Muscle of arm (tissue), 12 donors: ENCODE data around the gene FCMR. TPM values are rescaled to one million over a fixed set of nuclear protein-coding genes. Genes with fewer than 3 reads are reported as not detected.
"Not testable (repeated sequence)": the region's sequence is repeated elsewhere in the genome, so short reads cannot be mapped to it uniquely, and the experiment has no call there.

Source experiments
- DNase-seq: peaks from one replicate; pipeline ENCODE4 v3.0.0-alpha.2; 2013
- polyA plus RNA-seq, 12 donors: library from polyadenylated mRNA; unstranded; fragments of 120-200 nt; gene quantifications; one replicate each; pipeline ENCODE4 v1.2.1, GENCODE V29; 2013; ENCODE audit not compliant: insufficient read length in 12 of 12

Gene FCMR
- polyA plus RNA-seq, 12 donors, result 0.62 to 12.5 (median 1.1) TPM; not detected in 2

- no peak for DNase-seq
These were observed 45.9 kb downstream of the FCMR start for GRCh38 chr1:206875752-206876377.

GRCh38 chr1:206873603-206874188 lies 48.0 kb downstream of the FCMR start:
- no peak for DNase-seq

DNA sequence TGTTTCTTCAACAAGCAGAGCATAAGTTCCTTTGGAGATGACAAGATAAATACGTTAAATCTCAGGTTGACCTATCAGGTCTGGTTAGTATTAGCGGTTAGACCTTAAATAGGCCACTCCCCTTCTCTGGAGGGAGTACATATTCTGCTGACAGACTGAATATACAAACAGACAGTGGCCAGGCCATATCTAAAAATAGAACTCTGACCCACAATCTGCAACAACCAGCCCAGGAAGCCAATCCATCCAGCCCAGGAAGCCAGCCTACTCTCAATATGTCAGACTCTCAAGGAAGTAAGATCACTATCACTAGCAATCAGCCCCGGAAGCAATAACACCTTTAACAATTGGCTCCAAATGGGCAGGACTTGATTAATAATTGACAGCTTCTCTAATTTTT lies 49.6 kb downstream of the FCMR start:
- no peak for DNase-seq

DNA sequence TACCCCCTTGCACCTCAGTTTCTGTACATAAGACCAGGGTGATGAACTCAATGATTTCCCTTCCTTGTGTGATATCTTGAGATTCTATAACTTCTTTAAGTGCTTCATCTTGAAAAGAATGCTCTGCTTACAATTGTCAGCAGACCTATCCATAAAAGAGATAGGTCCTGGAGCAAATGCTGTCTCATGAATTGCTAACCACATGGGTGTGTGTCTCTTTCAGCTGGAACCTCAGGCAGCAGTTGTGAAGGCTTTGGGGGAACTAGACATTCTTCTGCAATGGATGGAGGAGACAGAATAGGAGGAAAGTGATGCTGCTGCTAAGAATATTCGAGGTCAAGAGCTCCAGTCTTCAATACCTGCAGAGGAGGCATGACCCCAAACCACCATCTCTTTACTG lies 53.5 kb downstream of the FCMR start:
- no peak for DNase-seq

GRCh38 chr1:206867716-206868115 lies 54.0 kb downstream of the FCMR start:
- DNase-seq, result no peak

DNA sequence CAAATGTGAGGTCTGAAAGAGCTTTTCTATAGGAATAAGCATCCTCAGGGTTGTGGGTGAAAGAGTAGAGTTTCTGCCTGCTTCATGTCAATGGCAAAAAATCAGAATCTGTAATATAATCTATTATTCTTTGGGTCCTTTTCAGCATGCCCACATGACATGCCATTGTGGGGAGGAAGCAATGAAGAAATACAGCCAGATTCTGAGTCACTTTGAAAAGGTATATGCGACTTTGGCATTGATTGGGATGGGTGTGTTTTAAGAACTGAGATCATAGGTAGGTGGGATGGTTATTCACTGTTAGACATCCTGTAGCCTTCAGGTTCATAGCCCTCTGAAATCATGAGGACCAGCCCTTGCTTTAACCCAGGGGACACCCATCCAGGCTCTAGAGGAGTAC lies 54.5 kb downstream of the FCMR start:
- DNase-seq, result no peak

DNA sequence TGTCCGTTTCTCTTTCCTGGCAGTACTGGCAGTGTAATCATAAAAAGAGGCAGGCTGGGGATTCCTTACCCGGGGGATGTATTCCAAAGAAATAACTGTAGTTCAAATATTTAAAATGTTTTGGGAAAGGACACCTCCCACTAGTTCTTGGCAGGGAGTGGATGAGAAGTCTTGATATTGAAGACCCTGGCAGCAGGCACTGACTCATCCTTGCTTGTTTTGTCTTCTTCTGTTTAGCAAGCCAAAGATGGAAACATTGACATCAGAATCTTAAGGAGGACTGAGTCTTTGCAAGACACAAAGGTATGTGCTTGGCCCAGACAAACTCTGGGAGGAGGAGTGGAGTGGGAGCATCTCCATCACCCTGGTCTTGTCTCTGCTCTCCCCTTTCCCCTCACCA lies 55.7 kb downstream of the FCMR start:
- DNase-seq, result no peak

GRCh38 chr1:206864939-206865671 lies 56.6 kb downstream of the FCMR start, which contains the start of gene IL20:
IL20 (plus strand) TSS chr1:206865623; CDS start chr1:206865853, 230 bp downstream.
- DNase-seq, result peak; percentile 22

GRCh38 chr1:206863266-206863665 lies 58.5 kb downstream of the FCMR start:
- no peak for DNase-seq

DNA sequence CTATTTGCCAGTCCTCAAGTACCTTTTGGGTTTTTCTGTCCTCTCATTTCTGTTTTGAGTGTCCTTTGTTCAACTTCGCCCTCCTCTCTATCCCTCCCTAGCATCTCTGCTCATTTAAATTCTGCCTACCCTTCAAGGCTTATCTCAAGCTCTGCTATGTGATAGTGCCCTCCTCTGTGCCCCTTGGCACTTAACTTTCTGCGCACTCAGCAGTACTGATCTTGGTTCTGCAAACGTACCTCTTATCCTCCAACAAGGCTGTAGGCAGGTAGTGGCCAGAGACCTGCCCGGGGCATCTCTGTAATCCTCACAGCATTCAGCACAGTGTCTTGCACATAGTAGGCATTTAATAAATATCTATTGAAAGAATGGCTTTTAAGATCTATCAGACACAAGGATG lies 61.6 kb downstream of the FCMR start:
- DNase-seq, result no peak

DNA sequence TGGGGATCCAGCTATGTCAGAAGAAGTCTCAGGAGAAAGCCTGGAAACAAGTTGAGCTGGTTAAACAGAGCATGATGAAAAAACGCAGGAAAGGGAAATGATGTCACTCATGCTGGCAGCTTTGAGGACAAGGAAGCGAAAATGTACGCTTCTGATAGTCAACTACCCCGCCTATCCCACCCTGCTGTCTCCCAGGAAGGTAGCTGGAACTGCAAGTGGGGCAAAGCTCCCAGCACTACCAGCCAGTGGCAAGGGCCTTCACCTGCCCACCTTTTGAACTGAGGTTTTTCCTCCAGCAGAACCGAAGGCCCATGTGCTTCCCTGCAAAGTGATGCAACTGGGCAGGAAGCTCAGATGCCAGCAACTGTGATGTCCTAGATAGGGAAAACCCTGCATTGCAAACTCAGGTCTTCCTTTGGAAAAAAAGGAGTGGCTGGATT lies 62.6 kb downstream of the FCMR start:
- DNase-seq, result peak; percentile 21

DNA sequence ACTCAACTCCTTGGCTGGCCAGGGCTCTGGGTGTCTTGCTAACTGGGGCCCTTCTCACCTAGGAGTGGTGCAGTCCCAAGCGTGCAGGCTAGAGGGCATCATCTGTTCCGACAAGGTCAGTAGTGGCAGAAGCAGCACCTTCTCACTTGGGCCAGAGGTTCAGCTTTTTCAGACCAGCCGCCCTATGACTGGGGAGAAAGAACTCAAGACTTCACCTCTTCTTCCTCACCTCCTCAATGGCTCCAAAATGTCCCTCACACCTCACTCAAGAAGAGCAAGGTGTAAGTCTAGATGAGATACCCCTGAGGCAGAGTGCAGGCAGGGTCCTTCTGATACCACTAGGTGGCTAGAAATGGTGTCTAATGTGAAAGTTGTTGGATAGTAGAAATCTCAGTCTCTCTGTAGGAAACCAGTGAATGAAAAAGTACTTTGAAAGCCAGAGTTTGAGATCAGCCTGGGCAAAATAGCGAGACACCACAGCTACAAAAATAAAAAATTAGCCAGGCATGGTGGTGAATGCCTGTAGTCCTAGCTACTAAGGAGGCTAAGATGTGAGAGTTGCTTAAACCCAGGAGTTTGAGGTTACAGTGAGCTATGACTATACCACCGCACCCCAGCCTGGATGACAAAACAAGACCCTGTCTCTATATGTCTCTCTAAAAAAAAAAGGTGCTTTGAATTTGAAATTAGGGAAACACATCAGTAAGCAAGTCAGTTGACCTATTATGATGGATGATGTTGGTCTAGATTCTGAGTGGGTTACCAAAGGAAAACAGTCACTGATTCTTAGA lies 64.9 kb downstream of the FCMR start:
- no peak for DNase-seq

DNA sequence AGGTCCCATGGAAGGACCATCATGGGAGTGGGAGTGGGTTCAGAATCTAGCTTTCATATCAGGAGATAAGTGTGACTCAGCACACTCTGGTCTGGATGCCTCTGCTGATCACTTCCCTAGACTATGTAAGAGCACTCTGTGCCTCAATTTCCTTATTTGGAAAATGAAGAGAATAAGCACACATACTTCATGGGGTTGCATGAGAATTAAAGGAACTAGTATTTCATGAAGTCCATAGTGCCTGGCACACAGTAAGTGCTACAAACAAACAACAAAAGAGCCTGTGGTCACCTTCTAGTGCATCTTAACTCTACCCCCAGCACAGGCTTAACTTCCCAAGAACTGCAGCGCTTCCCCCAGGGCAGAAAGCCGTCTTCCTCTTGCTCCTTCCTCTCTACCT lies 65.9 kb downstream of the FCMR start:
- no peak for DNase-seq

DNA sequence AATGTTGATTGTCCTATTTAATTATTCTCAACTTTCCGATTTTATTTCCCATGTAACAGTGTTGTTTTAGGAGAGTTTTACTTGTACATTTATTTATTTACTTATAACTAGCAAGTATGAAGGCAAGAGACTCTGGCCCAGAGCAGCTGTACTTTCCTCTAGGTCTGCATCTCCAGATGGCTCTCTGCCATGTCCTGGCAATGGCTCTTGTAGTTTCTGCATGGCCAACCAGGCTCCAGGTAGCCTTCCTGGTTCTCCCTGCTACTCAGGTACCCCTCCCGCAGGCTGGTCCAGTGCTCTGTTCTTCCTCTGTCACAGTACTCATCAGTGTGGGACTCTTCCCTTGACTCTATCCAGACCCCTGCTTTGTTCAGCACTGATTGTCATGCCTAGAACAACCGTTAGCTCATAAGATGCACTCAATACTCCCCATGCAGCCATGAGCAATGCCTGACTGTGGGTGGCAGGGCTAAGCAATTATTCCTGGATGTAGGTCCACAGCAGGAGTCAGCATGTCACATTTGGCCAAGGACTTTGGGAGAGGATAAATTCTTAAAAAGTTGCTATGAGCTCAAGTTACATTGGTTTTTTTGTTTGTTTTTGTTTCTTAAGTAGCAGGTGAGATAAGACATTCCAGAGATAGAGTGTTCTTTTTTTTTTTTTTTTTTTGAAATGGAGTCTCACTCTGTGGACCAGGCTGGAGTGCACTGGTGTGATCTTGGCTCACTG lies 67.2 kb downstream of the FCMR start:
- no peak for DNase-seq

GRCh38 chr1:206853696-206854095 lies 68.0 kb downstream of the FCMR start:
- DNase-seq, result not testable (repeated sequence)

Other genes starting within 250 kb of the FCMR start
- 10 to 100 TPM in 11 of 12 donors, not detected in 1; 52.6 to 81.0 (median 71.1) TPM for gene MAPKAPK2, start 237.0 kb downstream of the FCMR start, polyA plus RNA-seq
- gene IL19, start 151.2 kb downstream of the FCMR start, polyA plus RNA-seq, result not detected
- 1 to 10 TPM in 2 of 12 donors, under 1 TPM in 7, not detected in 3; 0.14 to 1.2 (median 0.49) TPM for gene IL10, start 149.4 kb downstream of the FCMR start, polyA plus RNA-seq
- not detected for gene IL20, start 56.3 kb downstream of the FCMR start, polyA plus RNA-seq
- gene IL24, start 24.5 kb downstream of the FCMR start, polyA plus RNA-seq, result under 1 TPM in 6 of 12 donors, not detected in 6; 0.10 to 0.61 (median 0.21) TPM
- gene PIGR, start 24.5 kb upstream of the FCMR start, polyA plus RNA-seq, result under 1 TPM in 2 of 12 donors, not detected in 10; 0.07 to 0.14 TPM
- under 1 TPM in 1 of 12 donors, not detected in 11; 0.09 TPM for gene FCAMR, start 48.5 kb upstream of the FCMR start, polyA plus RNA-seq
- gene C1orf116, start 110.8 kb upstream of the FCMR start, polyA plus RNA-seq, result 10 to 100 TPM in 1 of 12 donors, 1 to 10 TPM in 3, under 1 TPM in 7, not detected in 1; 0.05 to 18.2 (median 0.18) TPM
- 1 to 10 TPM in 11 of 12 donors, not detected in 1; 4.4 to 9.3 (median 7.3) TPM for gene YOD1, start 129.3 kb upstream of the FCMR start, polyA plus RNA-seq
- 10 to 100 TPM in 1 of 12 donors, 1 to 10 TPM in 10, not detected in 1; 3.9 to 12.3 (median 6.3) TPM for gene PFKFB2, start 131.3 kb upstream of the FCMR start, polyA plus RNA-seq
- gene C4BPB, start 166.9 kb upstream of the FCMR start, polyA plus RNA-seq, result under 1 TPM in 9 of 12 donors, not detected in 3; 0.13 to 0.99 (median 0.50) TPM
- 1 to 10 TPM in 1 of 12 donors, under 1 TPM in 9, not detected in 2; 0.25 to 1.4 (median 0.43) TPM for gene C4BPA, start 182.3 kb upstream of the FCMR start, polyA plus RNA-seq